B cell (primary cell): ENCODE results near the gene PINLYP. TPM values are rescaled to one million over a fixed set of nuclear protein-coding genes. Genes with fewer than 3 reads are reported as not detected.
A peak's percentile ranks its signal among the peaks of the same experiment; 100 is the strongest.

ENCODE experiments used
- ATAC-seq: fragments of 200-7000 bp; cut with Tn5 transposase; one replicate; pipeline ENCODE4 v1.10.0; 2021; ENCODE audit warnings: low read depth, mild to moderate bottlenecking, moderate number of reproducible peaks, moderate library complexity
- CTCF ChIA-PET: fragments of 350-600 bp; sonication (Branson Sonifier 250); formaldehyde crosslinking; loops from one replicate; lab custom pipeline; 2021; ENCODE audit warnings: antibody characterized with exemption, inconsistent platforms; lab: Charles Lee
- POLR2A ChIA-PET: fragments of 350-600 bp; sonication (Branson Sonifier 250); formaldehyde crosslinking; loops from one replicate; lab custom pipeline; 2021; ENCODE audit warnings: antibody characterized with exemption; lab: Charles Lee
- DNase-seq: peaks from one replicate; pipeline ENCODE4 v3.0.0; 2013
- H2AFZ ChIP-seq: 2 replicates; pipeline ENCODE4 v1.6.1; 2012; ENCODE audit warnings: mild to moderate bottlenecking, low read depth, low read length; ENCODE audit not compliant: insufficient read depth, poor library complexity, severe bottlenecking
- H3K27ac ChIP-seq, 2 donors: 1 replicate in 1 of 2; 2 replicates in 1 of 2; pipeline ENCODE4 v1.5.1; 2012 to 2013; ENCODE audit warnings: low read length in 2 of 2, mild to moderate bottlenecking in 2 of 2, moderate library complexity in 1 of 2
- H3K27me3 ChIP-seq, 4 experiments: fragments of 200-600 bp in 1 of 4; sonication (generic) in 1 of 4; replicated peaks in 1 of 4; 1 replicate in 2 of 4; 2 replicates in 2 of 4; pipeline versions ENCODE4 v1.6.1 to v1.7.0; 2013 to 2016; ENCODE audit warnings: low read length in 3 of 4, mild to moderate bottlenecking in 2 of 4, mixed read lengths in 1 of 4, moderate library complexity in 1 of 4; ENCODE audit not compliant: insufficient read depth in 4 of 4, control insufficient read depth in 3 of 4; ENCODE audit errors: control extremely low read depth in 1 of 4
- H3K36me3 ChIP-seq, 2 experiments: replicated peaks in 1 of 2; 1 replicate in 1 of 2; 2 replicates in 1 of 2; pipeline versions ENCODE4 v1.6.1 to v1.7.1; 2013; ENCODE audit warnings: low read length in 1 of 2; ENCODE audit not compliant: insufficient read depth in 2 of 2, control insufficient read depth in 1 of 2; ENCODE audit errors: control extremely low read depth in 1 of 2, extremely low read depth in 1 of 2
- H3K4me1 ChIP-seq, 2 donors: fragments of 200-600 bp in 1 of 2; sonication (generic) in 1 of 2; 1 replicate in 1 of 2; 2 replicates in 1 of 2; pipeline versions ENCODE4 v1.5.1 to v1.6.1; 2013 to 2017; ENCODE audit warnings: low read length in 2 of 2; ENCODE audit not compliant: control insufficient read depth in 2 of 2, insufficient read depth in 2 of 2
- H3K4me2 ChIP-seq: replicated peaks from 2 replicates; pipeline ENCODE3; 2012; ENCODE audit warnings: mild to moderate bottlenecking, low read depth, low read length; ENCODE audit not compliant: poor library complexity, severe bottlenecking
- H3K4me3 ChIP-seq, 5 experiments: fragments of 200-600 bp in 1 of 5; sonication (generic) in 1 of 5; 1 replicate in 3 of 5; 2 replicates in 2 of 5; pipeline versions ENCODE4 v1.5.1 to v1.7.0; 2011 to 2016; ENCODE audit warnings: low read length in 4 of 5, mild to moderate bottlenecking in 4 of 5, low read depth in 2 of 5, control low read depth in 1 of 5, moderate library complexity in 1 of 5; ENCODE audit not compliant: insufficient read depth in 1 of 5; ENCODE audit errors: control extremely low read depth in 1 of 5, extremely low read depth in 1 of 5
- H3K79me2 ChIP-seq: fragments of 200-600 bp; sonication (generic); one replicate; pipeline ENCODE4 v1.6.0; 2016; ENCODE audit warnings: low read length; ENCODE audit not compliant: control insufficient read depth, insufficient read depth
- H3K9ac ChIP-seq: fragments of 200-600 bp; sonication (generic); 2 replicates; pipeline ENCODE4 v1.6.1; 2017; ENCODE audit warnings: mild to moderate bottlenecking, low read length, moderate library complexity
- H3K9me3 ChIP-seq, 3 donors: one replicate each; pipeline versions ENCODE4 v1.6.1 to v1.7.1; 2013; ENCODE audit warnings: low read length in 2 of 3; ENCODE audit not compliant: control insufficient read depth in 2 of 3, insufficient read depth in 1 of 3; ENCODE audit errors: control extremely low read depth in 1 of 3
- H4K20me1 ChIP-seq: 2 replicates; pipeline ENCODE4 v1.6.0; 2012; ENCODE audit warnings: mild to moderate bottlenecking, low read length; ENCODE audit not compliant: insufficient read depth, control insufficient read depth, poor library complexity, severe bottlenecking
- H3K27ac Mint-ChIP-seq: one replicate; pipeline ENCODE4 v1.8.0; 2021; ENCODE audit warnings: mixed read lengths
- H3K27me3 Mint-ChIP-seq: one replicate; pipeline ENCODE4 v1.8.0; 2021; ENCODE audit warnings: mixed read lengths
- H3K4me1 Mint-ChIP-seq: one replicate; pipeline ENCODE4 v1.8.0; 2021; ENCODE audit warnings: mixed read lengths
- H3K4me3 Mint-ChIP-seq: one replicate; pipeline ENCODE4 v1.8.0; 2021; ENCODE audit warnings: mixed read lengths
- H3K9me3 Mint-ChIP-seq: one replicate; pipeline ENCODE4 v1.8.0; 2022; ENCODE audit warnings: mixed read lengths; ENCODE audit not compliant: insufficient read depth
- CTCF ChIP-seq: fragments of 200-600 bp; IDR thresholded peaks from one replicate; pipeline ENCODE4 v1.8.0; 2022; ENCODE audit warnings: antibody characterized with exemption, mild to moderate bottlenecking
- EZH2 ChIP-seq: IDR thresholded peaks from 2 replicates; pipeline ENCODE4 v1.6.1; 2012; ENCODE audit warnings: borderline replicate concordance, low read depth, mild to moderate bottlenecking, moderate library complexity, low read length; ENCODE audit not compliant: insufficient read depth, poor library complexity, severe bottlenecking
- WGBS: methylation state at CpG from one replicate; pipeline ENCODE4 v1.1.5; 2013; ENCODE audit warnings: missing lambda C conversion rate; ENCODE audit not compliant: insufficient coverage; 5-methylcytosine and 5-hydroxymethylcytosine counted together
- intact Hi-C: fragments of 100-400 bp; cut with micrococcal nuclease; formaldehyde crosslinking; loops from one replicate; pipeline ENCODE4 v1.10.0; 2022
- polyA plus RNA-seq: library from polyadenylated mRNA; depleted of rRNA; stranded (reverse); fragments of >200 nt; gene quantifications from 2 replicates; pipeline ENCODE4 v1.2.3, GENCODE V29; 2012
- total RNA-seq, 2 donors: library from RNA; stranded (reverse); fragments of 120-200 nt in 1 of 2; gene quantifications; 1 replicate in 1 of 2; 2 replicates in 1 of 2; pipeline versions ENCODE4 v1.2.3 to v1.2.4, GENCODE V29; 2013 to 2022

PINLYP gene
- total and polyA plus RNA-seq, 2 donors (not counting 1 experiment from before 2014, with no cell fraction given) = 2.0 to 2.9 TPM

- Histone ChIP-seq H3K4me1 (peaks cover 16 to 38% of the 10 kb centered on the region in 2 donors), H3K27ac (peak overlapping the region; percentile 95 to 97), H3K4me2 (peak overlapping the region; percentile 79), H2AFZ (peak overlapping the region; percentile 87), H3K36me3 (peaks cover 0 to 40% of the 10 kb centered on the region in 2 experiments), H3K9ac (peak overlapping the region; percentile 74), H3K4me3 (peak overlapping the region; percentile 59 to 88 (median 73)), H3K79me2 (peaks cover 61% of the 10 kb centered on the region), H3K9me3 (no peaks in the 10 kb centered on the region), H3K27me3 (no peaks in the 10 kb centered on the region), H4K20me1 (peaks cover 5% of the 10 kb centered on the region)
- TF ChIP-seq CTCF = no peak
- no peak for TF ChIP-seq EZH2
- intact Hi-C loops = loop anchor here (1.0 kb wide), 7 partner anchors 22 to 157 kb away; partner anchors contain the start of genes PINLYP, SMG9, XRCC1 and ZNF428
- peaks cover 43% of the 10 kb centered on the region for H3K4me1 Mint-ChIP-seq
- WGBS = 16% methylated on average over 5 of the region's 7 CpGs
- DNase-seq (no peak), ATAC-seq (no peak)
- CTCF ChIA-PET = interaction anchor here (1.1 to 7.5 kb wide), 5 partner anchors 22 to 150 kb away, joined by 3 to 126 read pairs (median 6); no protein-coding TSS in a partner anchor
- peak overlapping the region; percentile 98 for H3K4me3 Mint-ChIP-seq
- no peaks in the 10 kb centered on the region for H3K27me3 Mint-ChIP-seq
- no peaks in the 10 kb centered on the region for H3K9me3 Mint-ChIP-seq
- peak overlapping the region; percentile 99 for H3K27ac Mint-ChIP-seq
- POLR2A ChIA-PET = interaction anchor here (1.2 to 2.2 kb wide), 4 partner anchors 9 to 42 kb away, joined by 3 to 15 read pairs (median 4); partner anchors contain the start of genes PINLYP and XRCC1
Observed at GRCh38 chr19:43596842-43597461, 21.4 kb downstream of the PINLYP start.

GRCh38 chr19:43597876-43598275 is 22.3 kb downstream of the PINLYP start:
- Histone ChIP-seq H3K36me3 (peaks cover 0 to 41% of the 10 kb centered on the region in 2 experiments), H3K4me1 (peaks cover 16 to 38% of the 10 kb centered on the region in 2 donors), H3K4me3 (no peak overlapping the region), H3K4me2 (peak overlapping the region; percentile 79), H3K27me3 (no peaks in the 10 kb centered on the region), H3K79me2 (peaks cover 59% of the 10 kb centered on the region), H3K9ac (no peak overlapping the region), H2AFZ (no peak overlapping the region), H3K9me3 (no peaks in the 10 kb centered on the region), H4K20me1 (peaks cover 5% of the 10 kb centered on the region), H3K27ac (peak overlapping the region in 1 of 2 donors; percentile 34)
- no peak for TF ChIP-seq EZH2
- ATAC-seq (no peak), DNase-seq (no peak)
- CTCF ChIA-PET = interaction anchor here (1.1 to 7.5 kb wide), 4 partner anchors 23 to 151 kb away, joined by 3 to 126 read pairs (median 26); no protein-coding TSS in a partner anchor
- no peaks in the 10 kb centered on the region for H3K9me3 Mint-ChIP-seq
- POLR2A ChIA-PET = no interaction called here
- peaks cover 44% of the 10 kb centered on the region for H3K4me1 Mint-ChIP-seq
- no peaks in the 10 kb centered on the region for H3K27me3 Mint-ChIP-seq
- peak overlapping the region; percentile 98 for H3K4me3 Mint-ChIP-seq
- peak overlapping the region; percentile 99 for H3K27ac Mint-ChIP-seq
- intact Hi-C loops = no loop called here
- WGBS = 42% methylated on average over 4 of the region's 5 CpGs
